HG03108 (cell line): ENCODE results near the gene HSD17B11.
A peak's percentile ranks its signal among the peaks of the same experiment; 100 is the strongest.
"Not testable (repeated sequence)": the region's sequence is repeated elsewhere in the genome, so short reads cannot be mapped to it uniquely, and the experiment has no call there.

Experiments
- ATAC-seq: cut with Tn5 transposase; IDR thresholded peaks from one replicate; pipeline ENCODE4 v1.9.1; 2021; ENCODE audit warnings: moderate library complexity; ENCODE audit not compliant: unreplicated experiment

HSD17B11 gene, protein sequence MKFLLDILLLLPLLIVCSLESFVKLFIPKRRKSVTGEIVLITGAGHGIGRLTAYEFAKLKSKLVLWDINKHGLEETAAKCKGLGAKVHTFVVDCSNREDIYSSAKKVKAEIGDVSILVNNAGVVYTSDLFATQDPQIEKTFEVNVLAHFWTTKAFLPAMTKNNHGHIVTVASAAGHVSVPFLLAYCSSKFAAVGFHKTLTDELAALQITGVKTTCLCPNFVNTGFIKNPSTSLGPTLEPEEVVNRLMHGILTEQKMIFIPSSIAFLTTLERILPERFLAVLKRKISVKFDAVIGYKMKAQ

DNA sequence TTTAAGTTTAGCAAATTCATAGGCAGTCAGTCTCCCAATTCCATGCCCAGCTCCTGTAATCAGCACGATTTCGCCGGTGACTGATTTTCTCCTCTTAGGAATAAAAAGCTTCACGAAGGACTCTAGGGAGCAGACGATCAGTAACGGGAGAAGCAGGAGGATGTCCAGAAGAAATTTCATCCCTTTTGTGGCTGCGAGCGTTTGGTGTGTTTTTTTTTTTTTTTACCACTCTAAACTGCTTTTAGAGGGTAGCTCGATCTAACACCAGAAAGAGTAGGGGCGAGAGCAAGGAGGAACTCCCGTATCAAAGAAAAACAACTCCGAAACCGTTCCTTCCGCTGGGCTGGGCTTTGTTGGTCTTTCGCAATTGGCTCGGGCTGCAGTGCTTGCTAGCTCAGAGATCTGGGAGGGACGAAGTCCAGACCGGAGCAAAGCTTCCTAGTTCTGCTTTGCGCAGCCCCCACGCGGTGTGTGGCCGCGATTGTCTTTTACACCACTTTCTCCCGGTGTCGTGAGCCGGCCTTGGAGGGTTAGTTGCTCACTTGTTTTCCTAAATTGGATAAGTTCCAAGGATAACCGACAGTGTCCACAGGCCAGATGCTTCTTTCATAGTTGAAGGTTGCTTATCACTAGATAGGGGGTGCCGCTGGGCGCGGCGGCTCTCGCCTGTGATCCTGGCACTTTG lies at the start of gene HSD17B11:
Gene HSD17B11 (minus strand): TSS at position 298 of the 685 bp plus-strand sequence. CDS start 118 bp downstream, at position 180.
- peak; percentile 98 for ATAC-seq

DNA sequence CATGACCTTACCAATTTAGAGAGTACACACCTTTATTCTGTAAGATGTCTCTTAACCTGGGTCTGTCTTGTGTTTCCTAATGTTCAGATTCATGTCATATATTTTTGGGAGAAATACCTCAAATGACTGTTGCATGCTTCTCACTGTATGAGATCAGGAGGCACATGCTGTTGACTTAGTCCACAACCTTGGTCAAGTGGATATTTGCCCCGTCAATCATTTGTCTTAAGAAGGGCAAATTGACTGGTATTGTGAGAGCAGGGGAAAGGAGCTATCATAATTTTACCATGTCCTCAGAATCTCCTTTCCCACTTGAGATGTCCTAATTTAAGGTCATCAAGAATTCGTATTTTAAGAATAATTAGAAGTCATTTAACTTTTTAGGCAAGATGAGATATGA lies 42.4 kb upstream of the HSD17B11 start:
- no peak for ATAC-seq

DNA sequence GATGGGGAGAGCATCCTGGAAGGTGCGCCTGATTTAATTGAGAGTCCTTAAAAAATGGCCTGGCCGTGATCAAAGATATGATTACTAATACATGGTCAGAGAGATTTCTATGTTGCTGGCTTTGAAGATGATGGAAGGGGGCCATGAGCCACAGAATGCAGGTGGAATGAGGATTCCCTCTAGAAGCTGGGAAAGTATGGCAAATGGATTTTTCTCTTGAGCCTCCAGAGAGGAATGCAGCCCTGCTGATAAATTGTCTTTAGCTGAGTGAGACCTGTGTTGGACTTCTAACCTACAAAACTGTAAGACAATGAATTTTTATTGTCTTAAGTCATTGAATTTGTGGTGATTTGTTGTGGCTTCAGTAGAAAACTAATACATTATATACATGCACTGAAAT lies 39.0 kb upstream of the HSD17B11 start:
- no peak for ATAC-seq

DNA sequence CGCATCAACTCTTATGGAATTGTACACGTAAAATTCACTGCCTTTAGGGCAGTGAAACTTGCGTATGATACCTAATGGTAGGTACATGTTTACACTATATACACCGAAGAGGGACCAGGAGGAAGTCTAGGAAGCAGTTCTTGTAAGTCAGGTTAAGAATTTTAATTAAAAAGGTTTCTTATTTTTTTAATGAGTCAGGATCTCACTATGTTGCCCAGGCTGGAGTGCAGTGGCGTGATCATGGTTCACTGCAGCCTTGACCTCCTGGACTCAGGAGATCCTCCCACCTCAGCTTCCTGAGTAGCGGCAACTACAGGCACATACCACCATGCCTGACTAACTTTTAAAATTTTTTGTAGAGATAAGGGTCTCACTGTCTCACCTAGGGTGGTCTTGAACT lies 38.0 kb upstream of the HSD17B11 start:
- ATAC-seq, result no peak

DNA sequence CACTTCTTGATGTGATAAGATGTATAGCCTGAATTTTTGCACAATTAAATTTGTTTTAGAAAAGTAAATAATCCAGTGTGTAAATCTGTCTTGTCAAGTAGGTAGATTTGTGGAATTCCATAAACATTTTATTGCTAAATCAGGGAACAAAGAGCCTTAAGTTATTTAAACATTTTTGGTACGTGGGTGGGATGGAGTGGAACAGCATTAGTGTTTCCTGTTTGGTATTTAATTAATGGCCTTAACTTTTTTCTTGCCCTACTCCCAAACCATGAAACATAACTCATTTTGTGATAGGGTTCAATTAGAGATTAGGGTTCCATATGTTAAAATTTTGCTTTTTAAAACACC lies 36.5 kb upstream of the HSD17B11 start:
- no peak for ATAC-seq

DNA sequence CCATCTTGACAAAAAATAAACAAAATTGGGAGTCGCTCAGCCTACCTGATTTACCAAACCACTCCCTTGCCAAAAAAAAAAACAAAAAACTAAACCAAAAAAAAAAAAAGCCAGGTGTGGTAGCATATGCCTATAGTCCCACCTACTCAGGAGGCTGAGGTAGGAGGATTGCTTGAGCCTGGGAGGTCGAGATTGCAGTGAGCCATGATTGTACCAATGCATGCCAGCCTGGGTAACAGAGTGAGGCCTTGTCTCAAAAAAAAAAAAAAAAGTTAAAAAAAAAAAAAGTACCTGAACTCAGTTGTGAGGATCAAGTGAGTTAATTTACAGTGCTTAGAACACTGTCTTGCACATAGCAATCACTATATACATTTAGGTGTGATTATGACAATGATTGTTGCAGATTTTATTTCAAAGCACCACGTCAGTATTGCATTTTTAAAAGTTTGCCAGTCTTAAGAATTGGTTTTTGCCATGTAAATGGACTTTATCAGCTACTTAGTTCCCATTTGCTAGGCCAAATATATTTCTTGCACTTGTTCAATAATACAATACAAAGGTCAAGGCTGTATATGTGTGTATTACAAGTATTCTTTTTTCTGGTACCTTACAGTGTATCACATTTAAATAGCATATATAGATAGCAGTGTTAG lies 36.0 kb upstream of the HSD17B11 start:
- ATAC-seq, result no peak

DNA sequence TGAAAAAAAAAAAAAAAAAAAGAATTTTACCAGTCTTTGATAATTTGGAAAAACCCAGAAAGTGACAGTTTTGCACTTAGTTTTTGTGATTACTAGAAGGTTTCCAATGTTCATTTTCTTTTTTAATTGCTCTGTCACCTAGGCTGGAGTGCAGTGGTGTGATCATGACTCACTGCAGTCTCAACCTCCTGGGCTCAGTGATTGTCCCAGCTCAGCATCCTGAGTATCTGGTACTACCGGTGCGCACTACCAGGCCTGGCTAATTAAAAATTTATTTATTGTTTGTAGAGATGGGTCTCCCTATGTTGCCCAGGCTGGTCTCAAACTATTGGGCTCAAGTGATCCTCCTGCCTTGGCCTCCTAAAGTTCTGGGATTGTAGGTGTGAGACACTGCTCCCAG lies 34.7 kb upstream of the HSD17B11 start:
- no peak for ATAC-seq

DNA sequence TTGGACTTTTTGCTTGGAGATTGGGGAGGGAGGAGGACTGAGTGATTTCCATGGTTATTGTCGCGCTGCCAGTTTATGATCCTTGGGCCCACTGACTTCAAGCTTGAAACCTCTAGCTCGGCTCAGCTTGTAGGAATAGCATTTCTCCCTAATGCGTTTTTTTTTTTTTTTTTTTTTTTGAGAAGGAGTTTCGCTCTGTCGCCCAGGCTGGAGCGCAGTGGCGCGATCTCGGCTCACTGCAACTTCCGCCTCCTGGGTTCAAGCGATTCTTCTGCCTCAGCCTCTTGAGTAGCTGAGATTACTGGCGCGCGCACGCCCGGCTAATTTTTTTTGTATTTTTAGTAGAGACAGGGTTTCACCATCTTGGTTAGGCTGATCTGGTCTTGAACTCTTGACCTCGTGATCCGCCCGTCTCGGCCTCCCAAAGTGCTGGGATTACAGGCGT lies 33.1 kb upstream of the HSD17B11 start:
- ATAC-seq, result not testable (repeated sequence)

DNA sequence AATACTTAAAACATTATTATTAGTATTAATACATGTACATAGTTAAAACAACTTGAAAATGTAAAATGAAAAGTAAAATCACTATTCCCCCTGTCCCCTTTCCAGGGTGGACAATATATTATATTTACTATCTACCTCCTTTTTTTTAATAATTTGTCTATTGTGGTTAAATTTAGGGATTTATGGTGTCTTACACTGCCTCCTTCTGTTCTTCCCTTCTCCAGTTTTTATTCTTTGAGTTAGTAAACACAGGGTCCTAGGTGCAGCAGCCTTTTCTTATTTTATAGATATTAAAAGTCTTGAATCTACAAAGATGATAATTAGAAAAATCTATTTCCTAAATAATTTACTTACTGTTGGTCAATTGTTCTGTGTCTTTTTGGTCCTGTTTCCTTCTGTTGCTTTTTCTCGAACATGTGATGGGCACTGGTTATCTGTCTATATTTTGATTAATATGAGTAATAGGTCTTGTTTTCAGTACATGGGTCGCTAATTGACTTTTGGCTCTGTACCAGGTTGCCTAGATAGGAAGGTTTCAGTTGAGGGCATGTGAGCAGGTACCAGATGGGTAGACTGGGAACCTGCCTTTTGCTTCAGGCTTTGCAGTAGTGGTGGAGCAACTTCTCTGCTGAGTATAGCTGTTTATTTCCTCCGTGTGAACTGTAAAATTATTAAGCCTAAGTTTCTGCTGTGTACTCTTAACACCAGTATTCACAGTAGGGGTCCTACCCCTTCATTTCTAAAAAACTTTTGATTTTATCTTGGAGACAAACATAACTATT lies 32.5 kb upstream of the HSD17B11 start:
- no peak for ATAC-seq

DNA sequence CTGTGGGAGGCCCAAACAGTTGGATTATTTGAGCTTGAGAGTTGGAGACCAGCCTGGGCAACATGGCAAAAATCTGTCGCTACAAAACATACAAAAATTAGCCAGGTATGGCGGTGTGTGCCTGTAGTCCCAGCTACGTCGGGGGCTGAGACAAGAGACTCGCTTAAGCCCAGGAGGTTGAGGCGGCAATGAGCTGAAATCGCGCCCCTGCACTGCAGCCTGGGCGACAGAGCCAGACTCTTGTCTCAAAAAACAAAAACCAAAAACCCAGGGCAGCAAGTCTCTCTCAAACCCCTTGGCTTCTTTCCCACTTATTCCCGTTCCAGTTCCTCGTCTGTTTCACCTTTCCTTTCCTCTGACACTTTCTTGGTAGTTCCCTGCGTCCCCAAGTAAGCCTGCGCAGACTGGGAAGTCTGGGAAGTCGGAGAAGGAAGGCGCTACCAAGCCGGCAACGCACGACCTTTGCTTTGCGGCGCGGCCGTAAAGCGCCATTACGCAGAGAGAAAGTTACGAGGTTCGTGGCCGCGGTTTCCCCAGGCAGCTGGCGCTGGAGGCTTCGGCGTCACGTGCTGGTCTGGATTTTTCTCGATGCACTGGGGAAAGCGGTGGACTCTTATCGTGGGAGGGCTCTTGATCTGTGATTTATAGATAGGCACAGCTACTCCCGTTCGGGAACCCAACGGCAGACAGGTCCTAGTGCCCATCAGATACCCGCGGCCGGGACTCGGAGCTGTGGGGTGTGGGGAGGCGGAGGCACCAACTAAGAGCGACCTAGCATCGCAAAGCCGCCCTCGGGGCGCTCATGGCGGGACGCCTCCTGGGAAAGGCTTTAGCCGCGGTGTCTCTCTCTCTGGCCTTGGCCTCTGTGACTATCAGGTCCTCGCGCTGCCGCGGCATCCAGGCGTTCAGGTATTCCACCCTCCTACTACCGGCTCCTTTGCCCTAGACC lies 31.4 kb upstream of the HSD17B11 start, which contains the start of gene NUDT9:
Gene NUDT9 (plus strand): TSS at position 470 of the 949 bp plus-strand sequence. CDS start 333 bp downstream, at position 803.
- ATAC-seq, result peak; percentile 83

DNA sequence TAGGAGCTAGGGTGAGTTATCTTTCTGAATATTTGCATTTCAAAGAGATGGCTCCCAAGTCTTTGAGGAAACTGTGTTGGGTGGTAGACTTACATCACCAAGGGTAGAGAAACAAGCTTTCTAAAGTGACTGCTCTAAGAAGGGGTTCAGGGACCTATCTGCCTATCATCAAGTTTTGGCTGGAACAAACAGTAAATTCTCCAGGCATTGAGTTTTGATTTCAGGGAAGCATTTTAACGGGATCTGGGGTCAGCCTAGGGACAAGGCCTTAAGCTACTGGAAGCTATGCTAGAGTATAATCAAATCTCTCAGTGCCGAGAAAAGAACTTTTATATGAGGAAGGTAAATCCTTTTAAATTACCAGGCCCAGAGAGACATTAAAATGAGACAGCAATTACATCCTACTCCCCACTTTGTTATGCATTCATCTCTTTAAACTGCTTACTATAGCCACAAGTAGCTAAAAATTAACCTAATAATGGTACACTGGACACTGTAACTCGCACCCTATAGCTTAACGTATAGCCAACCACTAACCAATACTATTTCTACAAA lies 29.4 kb upstream of the HSD17B11 start:
- ATAC-seq, result no peak

DNA sequence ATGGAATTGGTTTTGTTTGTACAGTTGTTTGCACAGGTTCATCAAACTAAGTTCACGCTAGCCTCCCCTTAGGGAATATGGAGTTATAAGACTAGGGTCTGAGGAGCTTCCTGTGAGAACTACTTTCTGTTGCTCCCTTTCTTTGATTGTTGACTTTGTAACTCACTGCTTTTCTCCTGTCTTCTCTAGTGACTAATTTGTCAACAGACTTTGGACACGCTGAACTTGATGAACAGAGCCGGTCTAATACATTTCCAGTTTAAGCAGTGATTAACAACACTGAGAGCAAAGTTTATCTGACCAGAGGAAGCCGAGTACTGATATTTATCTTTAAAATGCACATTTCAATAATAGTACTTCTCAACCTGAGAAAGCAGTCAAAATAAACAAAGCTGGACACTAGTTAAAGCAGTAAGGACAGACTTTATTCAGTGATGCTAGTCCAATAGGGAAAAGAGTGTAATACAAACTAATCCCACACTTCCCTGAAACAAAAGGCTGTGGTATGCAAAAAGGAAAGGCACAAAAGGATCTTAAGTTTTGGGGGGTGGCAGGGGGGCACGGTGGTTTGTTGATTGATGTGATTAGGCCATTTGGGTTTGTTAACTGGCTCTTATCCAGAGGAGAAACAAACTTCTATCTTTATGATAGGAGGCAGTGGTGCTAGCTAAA lies 28.7 kb upstream of the HSD17B11 start:
- no peak for ATAC-seq

DNA sequence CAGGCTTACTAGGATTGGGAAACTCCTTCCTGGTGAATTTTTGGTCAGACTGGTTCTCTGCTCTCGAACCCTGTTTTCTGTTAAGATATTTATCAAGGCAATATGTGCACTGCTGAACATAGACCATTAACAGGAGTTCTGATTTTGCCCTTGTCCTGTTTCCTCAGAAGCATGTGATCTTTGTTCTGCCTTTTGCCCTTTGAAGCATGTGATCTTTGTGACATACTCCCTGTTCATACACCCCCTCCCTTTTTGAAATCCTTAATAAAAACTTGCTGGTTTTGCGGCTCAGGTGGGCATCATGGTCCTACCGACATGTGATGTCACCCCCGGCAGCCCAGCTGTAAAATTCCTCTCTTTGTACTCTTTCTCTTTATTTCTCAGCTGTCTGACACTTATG lies 27.4 kb upstream of the HSD17B11 start:
- not testable (repeated sequence) for ATAC-seq

DNA sequence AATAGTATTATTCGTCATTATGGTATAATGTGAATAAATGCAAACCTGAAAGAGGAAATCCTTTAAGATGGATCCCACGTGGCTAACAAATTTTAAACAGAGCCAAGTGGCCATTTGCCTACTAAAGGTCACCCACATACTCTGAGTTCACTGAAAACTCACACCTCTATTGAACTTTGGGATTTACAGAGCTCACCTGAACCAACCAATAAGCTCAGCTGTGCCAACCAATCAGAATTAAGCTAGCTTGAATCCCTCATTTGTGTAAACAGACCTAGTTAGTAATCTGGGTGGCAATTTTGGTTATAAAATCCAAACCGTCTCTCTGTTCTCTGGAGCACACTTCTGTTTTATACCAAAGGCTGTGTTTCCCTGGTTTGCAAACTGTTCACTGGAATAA lies 26.0 kb upstream of the HSD17B11 start:
- no peak for ATAC-seq

DNA sequence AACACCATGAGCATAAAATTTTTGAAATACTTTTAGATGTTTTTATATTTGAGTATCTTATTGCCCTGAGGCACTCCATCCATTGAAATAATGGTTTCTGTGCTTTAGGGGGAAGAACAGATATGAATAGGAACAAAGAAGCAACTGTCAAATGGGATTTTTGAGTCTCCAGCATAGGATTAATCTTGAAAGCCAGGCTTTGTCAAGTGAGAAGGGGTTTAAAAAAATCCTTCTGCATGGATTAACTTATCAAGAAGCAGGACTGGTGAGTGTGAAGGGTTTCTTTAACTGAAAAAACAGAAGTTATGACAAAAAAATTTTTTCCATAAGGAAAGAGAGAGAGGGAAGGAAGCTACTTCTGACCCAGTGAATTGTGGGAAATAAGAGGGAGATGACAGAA lies 23.8 kb upstream of the HSD17B11 start:
- ATAC-seq, result no peak

DNA sequence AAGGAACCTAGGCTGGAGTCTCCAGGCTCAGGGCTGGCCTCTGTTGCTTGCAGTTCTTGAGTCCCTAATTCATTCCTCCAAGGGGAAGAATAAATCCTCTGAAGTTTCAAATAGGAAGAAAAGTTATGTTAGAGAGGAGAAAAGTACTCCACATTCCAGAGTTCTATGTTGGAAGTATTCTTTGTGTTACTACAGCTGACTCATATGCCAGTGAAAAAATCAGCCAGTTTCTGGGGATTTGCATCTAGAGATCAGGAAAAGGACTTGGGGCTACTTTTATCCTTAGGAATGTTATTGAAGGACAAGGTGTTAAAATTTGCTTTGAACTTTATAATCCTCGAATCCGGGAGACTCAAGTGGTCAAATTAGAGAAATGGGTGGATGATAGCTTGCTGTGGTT lies 19.7 kb upstream of the HSD17B11 start:
- no peak for ATAC-seq

DNA sequence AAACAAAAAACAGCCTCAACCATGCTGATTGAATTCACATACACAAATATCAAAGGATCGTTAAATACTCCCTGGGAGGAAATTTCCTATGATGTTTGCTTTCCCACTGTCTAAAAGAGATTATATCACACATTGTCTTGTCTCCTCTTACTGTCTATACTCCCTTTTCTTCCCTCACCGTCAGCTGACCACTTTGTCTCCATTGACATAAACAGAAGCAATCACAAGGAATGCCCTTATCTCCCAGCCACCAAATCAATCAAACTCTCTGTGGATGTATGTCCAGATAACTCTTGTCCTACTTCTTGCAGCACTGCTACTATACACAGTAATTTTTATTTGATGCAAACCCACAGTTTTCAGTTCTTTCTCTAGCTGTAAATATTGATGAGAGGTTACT lies 19.2 kb upstream of the HSD17B11 start:
- no peak for ATAC-seq

DNA sequence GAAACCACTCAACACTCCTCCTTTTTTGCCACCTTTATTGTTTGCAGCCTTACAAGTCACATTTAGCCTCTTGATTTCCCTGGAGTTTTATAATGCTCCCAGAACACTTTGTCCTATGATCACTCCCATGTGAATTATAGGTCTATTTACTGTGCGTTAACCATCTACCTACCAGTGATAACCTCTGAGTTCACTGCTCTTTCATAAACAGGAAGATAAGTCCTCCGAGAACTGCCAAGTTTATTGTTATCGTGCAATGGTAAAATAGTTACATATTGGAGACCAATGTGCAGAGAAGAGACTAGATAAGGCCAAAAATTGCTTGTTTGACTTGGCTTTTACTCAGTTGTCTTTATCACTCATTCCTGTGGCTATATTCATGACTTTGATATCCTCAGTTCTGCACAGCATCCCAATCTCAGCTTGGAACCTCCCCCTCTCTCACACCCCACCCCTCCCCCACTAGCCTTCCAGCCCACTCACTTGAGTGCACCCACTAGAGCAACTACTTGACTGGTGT lies 18.5 kb upstream of the HSD17B11 start:
- ATAC-seq, result no peak

DNA sequence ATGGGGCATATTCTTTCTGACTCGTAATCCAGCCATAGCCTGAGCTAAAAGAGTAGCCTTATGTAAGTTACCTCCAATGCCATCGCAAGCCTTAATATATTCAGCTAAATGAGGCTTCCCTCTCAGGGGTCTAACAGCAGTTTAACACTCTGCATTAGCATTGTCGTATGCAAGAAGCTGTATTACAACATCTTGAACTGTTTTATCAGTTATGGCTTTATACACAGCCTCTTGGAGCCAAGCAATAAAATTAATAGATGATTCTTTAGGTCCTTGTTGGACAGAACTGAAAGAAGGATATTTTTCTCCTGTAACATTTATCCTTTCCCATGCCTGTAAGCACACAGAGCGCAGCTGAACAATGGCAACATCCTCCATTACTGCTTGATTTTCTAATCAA lies 15.9 kb upstream of the HSD17B11 start:
- ATAC-seq, result not testable (repeated sequence)
